ENCODE data around the gene POLR2E.

GRCh38 chr19:1066251-1066747, 28.9 kb downstream of the POLR2E start:
- TF ChIP-seq POLR2AphosphoS5 (IDR thresholded peaks at IDR 0.05) (no peak), CTCF (IDR thresholded peaks at IDR 0.05; ENCODE audit: poor library complexity, severe bottlenecking) (no peak), MXI1 (conservative IDR thresholded peaks at IDR 0.05; ENCODE audit: poor library complexity, severe bottlenecking) (no peak), RAD21 (conservative IDR thresholded peaks at IDR 0.05) (no peak), SMC3 (conservative IDR thresholded peaks at IDR 0.05; ENCODE audit: poor library complexity) (no peak), EZH2 (IDR thresholded peaks at IDR 0.05; ENCODE audit: borderline replicate concordance, insufficient read depth, low read length, poor library complexity, severe bottlenecking) (no peak), REST (IDR thresholded peaks at IDR 0.05; ENCODE audit: borderline replicate concordance) (no peak), TAF1 (IDR thresholded peaks at IDR 0.05; ENCODE audit: low read depth) (no peak)
